T-helper 2 cell (primary cell): Measurements from ENCODE around the gene EFHB.
"Not testable (repeated sequence)": the region's sequence is repeated elsewhere in the genome, so short reads cannot be mapped to it uniquely, and the experiment has no call there.

ENCODE experiments used
- DNase-seq, 5 experiments: peaks; one replicate each; pipeline versions ENCODE4 v3.0.0 to v3.0.0-alpha.2; 2012 to 2022

The EFHB gene

GRCh38 chr3:19920401-19921080 lies 13.5 kb downstream of the EFHB start:
- no peak for DNase-seq

- DNase-seq, result no peak
Observed at GRCh38 chr3:19917167-19917566, 16.9 kb downstream of the EFHB start.

GRCh38 chr3:19911452-19911851 lies 22.6 kb downstream of the EFHB start:
- no peak for DNase-seq

- no peak for DNase-seq
Observed at GRCh38 chr3:19907523-19907922, 26.5 kb downstream of the EFHB start.

- DNase-seq, result no peak
Observed at GRCh38 chr3:19903649-19904048, 30.4 kb downstream of the EFHB start.

GRCh38 chr3:19901918-19902317 lies 32.1 kb downstream of the EFHB start:
- peak in 1 of 5 experiments; percentile 2 for DNase-seq

GRCh38 chr3:19901337-19901736 lies 32.7 kb downstream of the EFHB start:
- no peak for DNase-seq

- DNase-seq, result not testable (repeated sequence)
Observed at GRCh38 chr3:19899833-19900232, 34.2 kb downstream of the EFHB start.

GRCh38 chr3:19899264-19899663 lies 34.8 kb downstream of the EFHB start:
- DNase-seq, result no peak

GRCh38 chr3:19898721-19899120 lies 35.3 kb downstream of the EFHB start:
- no peak for DNase-seq

GRCh38 chr3:19891740-19892139 lies 42.3 kb downstream of the EFHB start:
- no peak for DNase-seq

- DNase-seq, result no peak
Observed at GRCh38 chr3:19888428-19889152, 45.4 kb downstream of the EFHB start.

- DNase-seq, result not testable (repeated sequence)
Observed at GRCh38 chr3:19887122-19887521, 46.9 kb downstream of the EFHB start.

GRCh38 chr3:19886404-19886803 lies 47.6 kb downstream of the EFHB start:
- DNase-seq, result no peak

GRCh38 chr3:19885468-19885867 lies 48.5 kb downstream of the EFHB start:
- peak in 1 of 5 experiments; percentile 29 for DNase-seq

GRCh38 chr3:19881852-19882251 lies 52.2 kb downstream of the EFHB start:
- no peak for DNase-seq

GRCh38 chr3:19881036-19881435 lies 53.0 kb downstream of the EFHB start:
- DNase-seq, result no peak

GRCh38 chr3:19877656-19878055 lies 56.4 kb downstream of the EFHB start:
- DNase-seq, result no peak

- peak in 1 of 5 experiments; percentile 20 for DNase-seq
Observed at GRCh38 chr3:19866751-19867347, 67.2 kb downstream of the EFHB start.

GRCh38 chr3:19855318-19855717 lies 78.7 kb downstream of the EFHB start:
- DNase-seq, result not testable (repeated sequence)

GRCh38 chr3:19846609-19847008 lies 87.4 kb downstream of the EFHB start:
- DNase-seq, result not testable (repeated sequence)
